CD4-positive, alpha-beta memory T cell (primary cell): ENCODE data around the gene FGD3. TPM values are rescaled to one million over a fixed set of nuclear protein-coding genes. Genes with fewer than 3 reads are reported as not detected.

Experiments
- CTCF ChIA-PET: fragments of 350-600 bp; sonication (Branson Sonifier 250); formaldehyde crosslinking; loops from one replicate; lab custom pipeline; 2021; ENCODE audit warnings: inconsistent platforms; ENCODE audit not compliant: partially characterized antibody; lab: Charles Lee
- POLR2A ChIA-PET: fragments of 350-600 bp; sonication (Branson Sonifier 250); formaldehyde crosslinking; loops from one replicate; lab custom pipeline; 2021; ENCODE audit not compliant: partially characterized antibody; lab: Charles Lee
- DNase-seq, 5 donors: peaks; one replicate each; pipeline versions ENCODE4 v3.0.0 to v3.0.0-alpha.2; 2020 to 2022; ENCODE audit warnings: mixed read lengths in 1 of 5
- H3K27ac ChIP-seq: one replicate; pipeline ENCODE4 v1.7.0; 2013; ENCODE audit warnings: low read depth, low read length
- H3K27me3 ChIP-seq: 2 replicates; pipeline ENCODE4 v1.7.0; 2013; ENCODE audit warnings: mild to moderate bottlenecking, low read length, moderate library complexity; ENCODE audit not compliant: insufficient read depth
- H3K36me3 ChIP-seq: 2 replicates; pipeline ENCODE4 v1.7.0; 2013; ENCODE audit warnings: mild to moderate bottlenecking, low read length, moderate library complexity; ENCODE audit not compliant: insufficient read depth
- H3K4me1 ChIP-seq: 2 replicates; pipeline ENCODE4 v1.7.0; 2013; ENCODE audit warnings: mild to moderate bottlenecking, low read length, moderate library complexity; ENCODE audit not compliant: insufficient read depth
- H3K4me3 ChIP-seq, 2 donors: one replicate each; pipeline ENCODE4 v1.7.0; 2013; ENCODE audit warnings: low read length in 2 of 2, mild to moderate bottlenecking in 1 of 2
- H3K9me3 ChIP-seq, 2 donors: one replicate each; pipeline ENCODE4 v1.7.0; 2013; ENCODE audit warnings: low read length in 2 of 2, control low read depth in 1 of 2; ENCODE audit not compliant: control insufficient read depth in 1 of 2
- H3K27ac Mint-ChIP-seq, 7 donors: one replicate each; pipeline ENCODE4 v1.8.0; 2020 to 2021; ENCODE audit warnings: mixed read lengths in 7 of 7, mild to moderate bottlenecking in 6 of 7, inconsistent platforms in 3 of 7, moderate library complexity in 3 of 7
- H3K27me3 Mint-ChIP-seq, 2 donors: one replicate each; pipeline ENCODE4 v1.8.0; 2020 to 2021; ENCODE audit warnings: mixed read lengths in 2 of 2
- H3K36me3 Mint-ChIP-seq, 2 donors: one replicate each; pipeline ENCODE4 v1.8.0; 2020 to 2021; ENCODE audit warnings: mixed read lengths in 2 of 2, inconsistent platforms in 1 of 2, mild to moderate bottlenecking in 1 of 2
- H3K4me1 Mint-ChIP-seq, 4 donors: one replicate each; pipeline ENCODE4 v1.8.0; 2020 to 2021; ENCODE audit warnings: mixed read lengths in 4 of 4, mild to moderate bottlenecking in 1 of 4
- H3K4me3 Mint-ChIP-seq, 8 donors: one replicate each; pipeline ENCODE4 v1.8.0; 2020 to 2021; ENCODE audit warnings: mixed read lengths in 8 of 8, mild to moderate bottlenecking in 7 of 8, moderate library complexity in 6 of 8, inconsistent platforms in 3 of 8
- H3K9me3 Mint-ChIP-seq, 8 donors: one replicate each; pipeline ENCODE4 v1.8.0; 2020 to 2021; ENCODE audit warnings: mixed read lengths in 8 of 8, mild to moderate bottlenecking in 5 of 8, inconsistent platforms in 3 of 8, moderate library complexity in 1 of 8
- intact Hi-C: fragments of 100-400 bp; cut with micrococcal nuclease; formaldehyde crosslinking; loops from one replicate; pipeline ENCODE4 v1.15.1; 2023
- polyA plus RNA-seq, 2 donors: library from polyadenylated mRNA; unstranded; fragments of 300-500 nt; fragmentation: Illumina TruSeq; gene quantifications; one replicate each; pipeline ENCODE4 v1.2.3, GENCODE V29; 2021
- total RNA-seq, 2 experiments: library from RNA; stranded (reverse); gene quantifications; one replicate each; pipeline ENCODE4 v1.2.3, GENCODE V29; 2021

The FGD3 gene
- total and polyA plus RNA-seq, 4 experiments from 2014 or later, result 52.7 to 272 (median 201) TPM

- peaks cover 56 to 78% of the 10 kb centered on the region in 2 donors for H3K36me3 Mint-ChIP-seq
- Histone ChIP-seq H3K4me3 (no peak overlapping the region), H3K27ac (peak overlapping the region; percentile 44)
Measured at GRCh38 chr9:93003552-93004407, 56.5 kb downstream of the FGD3 start.

GRCh38 chr9:93004561-93004960 lies 57.2 kb downstream of the FGD3 start:
- Histone ChIP-seq H3K4me1 (peaks cover 50% of the 10 kb centered on the region), H3K27me3 (no peaks in the 10 kb centered on the region), H3K9me3 (no peaks in the 10 kb centered on the region), H3K36me3 (peaks cover 58% of the 10 kb centered on the region), H3K27ac (peak overlapping the region; percentile 44), H3K4me3 (no peak overlapping the region)
- Mint-ChIP-seq H3K4me1 (peaks cover 38 to 61% (median 49%) of the 10 kb centered on the region in 4 donors), H3K9me3 (peaks cover 0 to 10% (median 4%) of the 10 kb centered on the region in 8 donors), H3K27me3 (no peaks in the 10 kb centered on the region), H3K27ac (peak overlapping the region; percentile 52 to 95 (median 89)), H3K4me3 (peak overlapping the region in 2 of 8 donors; percentile 26 to 35), H3K36me3 (peaks cover 56 to 80% of the 10 kb centered on the region in 2 donors)
- POLR2A ChIA-PET, result interaction anchor here (0.6 to 5.9 kb wide), 12 partner anchors 22 to 105 kb away, joined by 3 to 100 read pairs (median 10); partner anchors contain the start of gene CARD19
- DNase-seq, result no peak
- CTCF ChIA-PET, result interaction anchor here (1.0 to 6.8 kb wide), 16 partner anchors 11 to 103 kb away, joined by 3 to 68 read pairs (median 20); no protein-coding TSS in a partner anchor
- intact Hi-C loops, result loop anchor here (5.0 to 10.0 kb wide), 2 partner anchors 93 to 300 kb away; partner anchors contain the start of gene CARD19

More at GRCh38 chr9:93003552-93004407, 56.5 kb downstream of the FGD3 start:
- Histone ChIP-seq H3K27me3 (no peaks in the 10 kb centered on the region), H3K4me1 (peaks cover 56% of the 10 kb centered on the region), H3K36me3 (peaks cover 53% of the 10 kb centered on the region), H3K9me3 (no peaks in the 10 kb centered on the region)
- ChIA-PET POLR2A (interaction anchor here (0.7 to 5.9 kb wide), 27 partner anchors 9 to 125 kb away, joined by 3 to 100 read pairs (median 7); partner anchors contain the start of gene CARD19), CTCF (interaction anchor here (0.7 to 6.8 kb wide), 37 partner anchors 12 to 448 kb away, joined by 3 to 68 read pairs (median 6); partner anchors contain the start of genes BICD2 and FAM120A)
- DNase-seq, result peak; percentile 64 to 73 (median 72)
- Mint-ChIP-seq H3K9me3 (peaks cover 0 to 11% (median 5%) of the 10 kb centered on the region in 8 donors), H3K27ac (peak overlapping the region; percentile 89 to 95 (median 92)), H3K4me1 (peaks cover 38 to 66% (median 50%) of the 10 kb centered on the region in 4 donors), H3K4me3 (peak overlapping the region in 7 of 8 donors; percentile 29 to 78 (median 54)), H3K27me3 (no peaks in the 10 kb centered on the region)
- intact Hi-C loops, result loop anchor here (1.0 to 10.0 kb wide), 5 partner anchors 46 to 959 kb away; partner anchors contain the start of gene CARD19

- no peak for DNase-seq
- ChIA-PET CTCF (interaction anchor here (0.7 to 6.8 kb wide), 14 partner anchors 10 to 102 kb away, joined by 3 to 68 read pairs (median 8); partner anchors contain the start of gene CARD19), POLR2A (interaction anchor here (1.4 to 5.9 kb wide), 6 partner anchors 10 to 55 kb away, joined by 3 to 100 read pairs (median 8); no protein-coding TSS in a partner anchor)
- no peaks in the 10 kb centered on the region for H3K27me3 Mint-ChIP-seq
- H3K4me3 Mint-ChIP-seq, result no peak overlapping the region
- peaks cover 0 to 3% (median 2%) of the 10 kb centered on the region in 8 donors for H3K9me3 Mint-ChIP-seq
- peaks cover 71% of the 10 kb centered on the region for H3K36me3 ChIP-seq
- no peaks in the 10 kb centered on the region for H3K27me3 ChIP-seq
- H3K36me3 Mint-ChIP-seq, result peaks cover 43 to 81% of the 10 kb centered on the region in 2 donors
- no peak overlapping the region for H3K4me3 ChIP-seq
- peak overlapping the region in 6 of 7 donors; percentile 38 to 88 (median 72) for H3K27ac Mint-ChIP-seq
- no peak overlapping the region for H3K27ac ChIP-seq
- peaks cover 39% of the 10 kb centered on the region for H3K4me1 ChIP-seq
- peaks cover 29 to 51% (median 42%) of the 10 kb centered on the region in 4 donors for H3K4me1 Mint-ChIP-seq
- H3K9me3 ChIP-seq, result no peaks in the 10 kb centered on the region
- intact Hi-C loops, result loop anchor here (10.0 kb wide), 1 partner anchor 299 kb away; no protein-coding TSS in a partner anchor
Measured at GRCh38 chr9:93005876-93006275, 58.6 kb downstream of the FGD3 start.

- Mint-ChIP-seq H3K4me3 (no peak overlapping the region), H3K27me3 (no peaks in the 10 kb centered on the region), H3K9me3 (no peaks in the 10 kb centered on the region), H3K4me1 (peaks cover 16 to 34% (median 24%) of the 10 kb centered on the region in 4 donors), H3K36me3 (peaks cover 37 to 75% of the 10 kb centered on the region in 2 donors), H3K27ac (peak overlapping the region in 1 of 7 donors; percentile 9)
- Histone ChIP-seq H3K4me1 (peaks cover 22% of the 10 kb centered on the region), H3K4me3 (no peak overlapping the region), H3K27me3 (no peaks in the 10 kb centered on the region), H3K27ac (no peak overlapping the region), H3K36me3 (peaks cover 75% of the 10 kb centered on the region), H3K9me3 (no peaks in the 10 kb centered on the region)
- DNase-seq, result no peak
- POLR2A ChIA-PET, result interaction anchor here (0.9 to 1.0 kb wide), 3 partner anchors 16 to 56 kb away, joined by 3 to 5 read pairs (median 4); no protein-coding TSS in a partner anchor
- CTCF ChIA-PET, result interaction anchor here (1.1 to 5.4 kb wide), 4 partner anchors 53 to 101 kb away, joined by 3 to 30 read pairs (median 4); no protein-coding TSS in a partner anchor
- intact Hi-C loops, result loop anchor here (10.0 kb wide), 1 partner anchor 297 kb away; no protein-coding TSS in a partner anchor
Measured at GRCh38 chr9:93007529-93008058, 60.3 kb downstream of the FGD3 start.

GRCh38 chr9:93008457-93008856 lies 61.1 kb downstream of the FGD3 start:
- Histone ChIP-seq H3K27me3 (no peaks in the 10 kb centered on the region), H3K27ac (no peak overlapping the region), H3K9me3 (no peaks in the 10 kb centered on the region), H3K4me1 (peaks cover 14% of the 10 kb centered on the region), H3K4me3 (no peak overlapping the region), H3K36me3 (peaks cover 78% of the 10 kb centered on the region)
- Mint-ChIP-seq H3K9me3 (no peaks in the 10 kb centered on the region), H3K36me3 (peaks cover 35 to 76% of the 10 kb centered on the region in 2 donors), H3K4me1 (peaks cover 13 to 26% (median 18%) of the 10 kb centered on the region in 4 donors), H3K4me3 (no peak overlapping the region), H3K27me3 (no peaks in the 10 kb centered on the region), H3K27ac (peak overlapping the region; percentile 12 to 82 (median 38))
- DNase-seq, result no peak
- ChIA-PET CTCF (interaction anchor here (2.1 kb wide), 1 partner anchor 51 kb away, joined by 8 read pairs; no protein-coding TSS in a partner anchor), POLR2A (interaction anchor here (2.2 to 22.5 kb wide), 2 partner anchors 25 to 43 kb away, joined by 8 to 322 read pairs; no protein-coding TSS in a partner anchor)
- intact Hi-C loops, result loop anchor here (10.0 kb wide), 1 partner anchor 296 kb away; no protein-coding TSS in a partner anchor

GRCh38 chr9:93009337-93010015 lies 62.2 kb downstream of the FGD3 start:
- Mint-ChIP-seq H3K27ac (peak overlapping the region in 6 of 7 donors; percentile 50 to 79 (median 66)), H3K4me1 (peaks cover 10 to 15% (median 11%) of the 10 kb centered on the region in 4 donors), H3K27me3 (no peaks in the 10 kb centered on the region), H3K4me3 (no peak overlapping the region), H3K9me3 (peaks cover 0 to 2% (median 0%) of the 10 kb centered on the region in 8 donors), H3K36me3 (peaks cover 35 to 75% of the 10 kb centered on the region in 2 donors)
- H3K4me3 ChIP-seq, result no peak overlapping the region
- H3K4me1 ChIP-seq, result peaks cover 4% of the 10 kb centered on the region
- no peaks in the 10 kb centered on the region for H3K9me3 ChIP-seq
- peaks cover 76% of the 10 kb centered on the region for H3K36me3 ChIP-seq
- intact Hi-C loops, result loop anchor here (10.0 kb wide), 1 partner anchor 295 kb away; no protein-coding TSS in a partner anchor
- DNase-seq, result no peak
- ChIA-PET POLR2A (interaction anchor here (0.6 to 22.5 kb wide), 5 partner anchors 9 to 99 kb away, joined by 3 to 322 read pairs (median 4); no protein-coding TSS in a partner anchor), CTCF (interaction anchor here (1.3 to 2.1 kb wide), 2 partner anchors 52 to 147 kb away, joined by 3 to 8 read pairs; no protein-coding TSS in a partner anchor)
- H3K27ac ChIP-seq, result no peak overlapping the region
- H3K27me3 ChIP-seq, result no peaks in the 10 kb centered on the region
